IPS-20b (cell line): ENCODE results near the gene KCNAB1.

Experiments
- H3K27ac ChIP-seq: one replicate; pipeline ENCODE4 v1.5.1; 2013; ENCODE audit warnings: low read length
- H3K27me3 ChIP-seq: 2 replicates; pipeline ENCODE4 v1.6.1; 2013; ENCODE audit warnings: mild to moderate bottlenecking, low read length, inconsistent platforms; ENCODE audit not compliant: insufficient read depth
- H3K36me3 ChIP-seq: 2 replicates; pipeline ENCODE4 v1.6.1; 2013; ENCODE audit warnings: low read depth, mild to moderate bottlenecking, inconsistent platforms, low read length, moderate library complexity; ENCODE audit not compliant: insufficient read depth
- H3K4me1 ChIP-seq: 2 replicates; pipeline ENCODE4 v1.6.1; 2013; ENCODE audit warnings: mild to moderate bottlenecking, control low read depth, inconsistent platforms, low read length, moderate library complexity; ENCODE audit not compliant: insufficient read depth
- H3K4me3 ChIP-seq: 2 replicates; pipeline ENCODE4 v1.5.1; 2013; ENCODE audit warnings: mild to moderate bottlenecking, low read length, inconsistent platforms
- H3K9ac ChIP-seq: 2 replicates; pipeline ENCODE4 v1.6.1; 2013; ENCODE audit warnings: low read depth, mild to moderate bottlenecking, inconsistent platforms, low read length, moderate library complexity
- H3K9me3 ChIP-seq: 2 replicates; pipeline ENCODE4 v1.6.1; 2013; ENCODE audit warnings: mild to moderate bottlenecking, low read depth, low read length, inconsistent platforms; ENCODE audit not compliant: insufficient read depth

The KCNAB1 gene

GRCh38 chr3:156525808-156526207 is 405.4 kb downstream of the KCNAB1 start:
- Histone ChIP-seq H3K9ac (no peak overlapping the region), H3K4me1 (peaks cover 12% of the 10 kb centered on the region; the same call in 1 of the 2 replicates), H3K4me3 (no peak overlapping the region), H3K27me3 (no peaks in the 10 kb centered on the region), H3K36me3 (no peaks in the 10 kb centered on the region), H3K27ac (no peak overlapping the region), H3K9me3 (no peaks in the 10 kb centered on the region)

- Histone ChIP-seq H3K27ac (no peak overlapping the region), H3K36me3 (no peaks in the 10 kb centered on the region)
Measured at GRCh38 chr3:156527060-156527459, 406.7 kb downstream of the KCNAB1 start.

GRCh38 chr3:156530980-156531379 is 410.6 kb downstream of the KCNAB1 start:
- H3K9me3 ChIP-seq: no peaks in the 10 kb centered on the region

More at GRCh38 chr3:156527060-156527459, 406.7 kb downstream of the KCNAB1 start:
- Histone ChIP-seq H3K4me1 (peaks cover 12% of the 10 kb centered on the region; the same call in 1 of the 2 replicates), H3K9me3 (no peaks in the 10 kb centered on the region), H3K9ac (no peak overlapping the region), H3K27me3 (no peaks in the 10 kb centered on the region), H3K4me3 (no peak overlapping the region)

GRCh38 chr3:156532730-156533129 is 412.4 kb downstream of the KCNAB1 start:
- Histone ChIP-seq H3K27ac (no peak overlapping the region), H3K9ac (no peak overlapping the region), H3K9me3 (no peaks in the 10 kb centered on the region), H3K4me3 (no peak overlapping the region), H3K36me3 (peaks cover 2% of the 10 kb centered on the region; the same call in 1 of the 2 replicates), H3K27me3 (no peaks in the 10 kb centered on the region), H3K4me1 (peaks cover 9% of the 10 kb centered on the region; the same call in 1 of the 2 replicates)

More at GRCh38 chr3:156530980-156531379, 410.6 kb downstream of the KCNAB1 start:
- no peaks in the 10 kb centered on the region for H3K27me3 ChIP-seq
- peaks cover 9% of the 10 kb centered on the region; the same call in 1 of the 2 replicates for H3K4me1 ChIP-seq
- no peak overlapping the region for H3K9ac ChIP-seq
- H3K27ac ChIP-seq: no peak overlapping the region
- no peaks in the 10 kb centered on the region for H3K36me3 ChIP-seq
- no peak overlapping the region for H3K4me3 ChIP-seq

GRCh38 chr3:156533205-156533604 is 412.8 kb downstream of the KCNAB1 start:
- Histone ChIP-seq H3K9me3 (no peaks in the 10 kb centered on the region), H3K4me1 (peaks cover 9% of the 10 kb centered on the region; the same call in 1 of the 2 replicates), H3K27me3 (no peaks in the 10 kb centered on the region), H3K27ac (no peak overlapping the region), H3K9ac (no peak overlapping the region), H3K4me3 (no peak overlapping the region), H3K36me3 (peaks cover 5% of the 10 kb centered on the region; the same call in 1 of the 2 replicates)

GRCh38 chr3:156535162-156535627 is 414.8 kb downstream of the KCNAB1 start:
- Histone ChIP-seq H3K27me3 (no peaks in the 10 kb centered on the region), H3K4me1 (peaks cover 9% of the 10 kb centered on the region; the same call in 1 of the 2 replicates), H3K4me3 (no peak overlapping the region), H3K9me3 (no peaks in the 10 kb centered on the region), H3K27ac (no peak overlapping the region), H3K36me3 (peaks cover 24% of the 10 kb centered on the region), H3K9ac (no peak overlapping the region)

- H3K27ac ChIP-seq: no peak overlapping the region
- no peak overlapping the region for H3K9ac ChIP-seq
- H3K27me3 ChIP-seq: no peaks in the 10 kb centered on the region
- H3K4me3 ChIP-seq: no peak overlapping the region
- peaks cover 9% of the 10 kb centered on the region; the same call in 1 of the 2 replicates for H3K4me1 ChIP-seq
- peaks cover 28% of the 10 kb centered on the region for H3K36me3 ChIP-seq
- no peaks in the 10 kb centered on the region for H3K9me3 ChIP-seq
Measured at GRCh38 chr3:156535798-156536197, 415.4 kb downstream of the KCNAB1 start.

- Histone ChIP-seq H3K27ac (no peak overlapping the region), H3K4me3 (no peak overlapping the region), H3K9me3 (no peaks in the 10 kb centered on the region), H3K36me3 (peaks cover 37% of the 10 kb centered on the region), H3K27me3 (no peaks in the 10 kb centered on the region), H3K4me1 (peaks cover 9% of the 10 kb centered on the region; the same call in 1 of the 2 replicates), H3K9ac (no peak overlapping the region)
Measured at GRCh38 chr3:156536524-156537316, 416.3 kb downstream of the KCNAB1 start.

GRCh38 chr3:156539051-156539450 is 418.7 kb downstream of the KCNAB1 start:
- no peaks in the 10 kb centered on the region for H3K27me3 ChIP-seq
- no peak overlapping the region for H3K27ac ChIP-seq
- no peaks in the 10 kb centered on the region; the same call in 1 of the 2 replicates for H3K4me1 ChIP-seq
- peaks cover 60% of the 10 kb centered on the region for H3K36me3 ChIP-seq
- H3K4me3 ChIP-seq: no peak overlapping the region
- H3K9ac ChIP-seq: no peak overlapping the region
- H3K9me3 ChIP-seq: no peaks in the 10 kb centered on the region

- H3K4me1 ChIP-seq: no peaks in the 10 kb centered on the region; the same call in 1 of the 2 replicates
- H3K4me3 ChIP-seq: no peak overlapping the region
- peaks cover 68% of the 10 kb centered on the region for H3K36me3 ChIP-seq
- no peaks in the 10 kb centered on the region for H3K27me3 ChIP-seq
- H3K27ac ChIP-seq: no peak overlapping the region
- no peak overlapping the region for H3K9ac ChIP-seq
- H3K9me3 ChIP-seq: no peaks in the 10 kb centered on the region
Measured at GRCh38 chr3:156539802-156540201, 419.4 kb downstream of the KCNAB1 start.

GRCh38 chr3:156542101-156543042 is 422.0 kb downstream of the KCNAB1 start:
- Histone ChIP-seq H3K9ac (no peak overlapping the region), H3K9me3 (no peaks in the 10 kb centered on the region), H3K4me3 (no peak overlapping the region), H3K4me1 (no peaks in the 10 kb centered on the region; the same call in 1 of the 2 replicates), H3K36me3 (peaks cover 94% of the 10 kb centered on the region), H3K27me3 (no peaks in the 10 kb centered on the region), H3K27ac (no peak overlapping the region)
